ENCODE data around the gene TTC7B. TPM values are rescaled to one million over a fixed set of nuclear protein-coding genes. Genes with fewer than 3 reads are reported as not detected.

Gene TTC7B
- total RNA-seq, 2 experiments from 2014 or later, result 1.2 to 1.3 TPM

- H3K4me1 ChIP-seq (ENCODE audit: insufficient read depth, low read length), result no peaks in the 10 kb centered on the region
These were observed 231.1 kb downstream of the TTC7B start for GRCh38 chr14:90585106-90585505.

GRCh38 chr14:90583916-90584605 lies 232.2 kb downstream of the TTC7B start:
- Mint-ChIP-seq H3K27ac (no peak overlapping the region), H3K36me3 (ENCODE audit: low read depth) (no peaks in the 10 kb centered on the region), H3K27me3 (no peaks in the 10 kb centered on the region), H3K9me3 (no peaks in the 10 kb centered on the region), H3K4me1 (ENCODE audit: low read depth) (no peaks in the 10 kb centered on the region), H3K4me3 (no peak overlapping the region)
- Histone ChIP-seq H3K4me3 (ENCODE audit: low read length) (no peak overlapping the region), H3K27me3 (ENCODE audit: control insufficient read depth in 1 of 2, insufficient read depth in 2 of 2, low read length in 2 of 2) (no peaks in the 10 kb centered on the region), H3K4me1 (ENCODE audit: insufficient read depth, low read length) (no peaks in the 10 kb centered on the region), H3K9me3 (ENCODE audit: control insufficient read depth in 1 of 2, insufficient read depth in 1 of 2, low read length in 2 of 2) (no peaks in the 10 kb centered on the region), H3K27ac (ENCODE audit: low read depth in 1 of 2, low read length in 2 of 2) (no peak overlapping the region), H3K36me3 (ENCODE audit: insufficient read depth, low read length) (no peaks in the 10 kb centered on the region)
- DNase-seq (no peak), ATAC-seq (ENCODE audit: poor library complexity) (no peak)
- TF ChIP-seq CTCF (IDR thresholded peaks at IDR 0.05), result no peak
- CTCF ChIA-PET, result no interaction called here
- POLR2A ChIA-PET, result no interaction called here
- intact Hi-C loops (cut with DNase I, micrococcal nuclease), result no loop called here

More at GRCh38 chr14:90585106-90585505, 231.1 kb downstream of the TTC7B start:
- no peak for ATAC-seq (ENCODE audit: poor library complexity)
- Histone ChIP-seq H3K9me3 (ENCODE audit: control insufficient read depth in 1 of 2, insufficient read depth in 1 of 2, low read length in 2 of 2) (no peaks in the 10 kb centered on the region), H3K4me3 (ENCODE audit: low read length) (no peak overlapping the region), H3K27ac (ENCODE audit: low read depth in 1 of 2, low read length in 2 of 2) (no peak overlapping the region), H3K36me3 (ENCODE audit: insufficient read depth, low read length) (no peaks in the 10 kb centered on the region), H3K27me3 (ENCODE audit: control insufficient read depth in 1 of 2, insufficient read depth in 2 of 2, low read length in 2 of 2) (no peaks in the 10 kb centered on the region)
- Mint-ChIP-seq H3K4me1 (ENCODE audit: low read depth) (no peaks in the 10 kb centered on the region), H3K27me3 (no peaks in the 10 kb centered on the region), H3K4me3 (no peak overlapping the region), H3K9me3 (no peaks in the 10 kb centered on the region), H3K27ac (no peak overlapping the region), H3K36me3 (ENCODE audit: low read depth) (no peaks in the 10 kb centered on the region)
- DNase-seq, result no peak
- ChIA-PET POLR2A (no interaction called here), CTCF (no interaction called here)
- intact Hi-C loops (cut with DNase I, micrococcal nuclease), result no loop called here
- no peak for TF ChIP-seq CTCF (IDR thresholded peaks at IDR 0.05)

- no peaks in the 10 kb centered on the region for H3K4me1 Mint-ChIP-seq (ENCODE audit: low read depth)
- POLR2A ChIA-PET, result no interaction called here
These were observed 232.8 kb downstream of the TTC7B start for GRCh38 chr14:90583427-90583826.

More at GRCh38 chr14:90583427-90583826, 232.8 kb downstream of the TTC7B start:
- Histone ChIP-seq H3K36me3 (ENCODE audit: insufficient read depth, low read length) (no peaks in the 10 kb centered on the region), H3K9me3 (ENCODE audit: control insufficient read depth in 1 of 2, insufficient read depth in 1 of 2, low read length in 2 of 2) (no peaks in the 10 kb centered on the region), H3K4me1 (ENCODE audit: insufficient read depth, low read length) (no peaks in the 10 kb centered on the region), H3K4me3 (ENCODE audit: low read length) (no peak overlapping the region), H3K27me3 (ENCODE audit: control insufficient read depth in 1 of 2, insufficient read depth in 2 of 2, low read length in 2 of 2) (no peaks in the 10 kb centered on the region), H3K27ac (ENCODE audit: low read depth in 1 of 2, low read length in 2 of 2) (no peak overlapping the region)
- Mint-ChIP-seq H3K36me3 (ENCODE audit: low read depth) (no peaks in the 10 kb centered on the region), H3K9me3 (no peaks in the 10 kb centered on the region), H3K27me3 (no peaks in the 10 kb centered on the region), H3K4me3 (no peak overlapping the region), H3K27ac (no peak overlapping the region)
- DNase-seq, result no peak
- no peak for ATAC-seq (ENCODE audit: poor library complexity)
- intact Hi-C loops (cut with DNase I, micrococcal nuclease), result no loop called here
- CTCF ChIA-PET, result no interaction called here
- no peak for TF ChIP-seq CTCF (IDR thresholded peaks at IDR 0.05)

Data from CD4-positive, alpha-beta T cell (primary cell).